ENCODE measurements around the gene MAST3.
A peak's percentile ranks its signal among the peaks of the same experiment; 100 is the strongest.

Gene MAST3

DNA sequence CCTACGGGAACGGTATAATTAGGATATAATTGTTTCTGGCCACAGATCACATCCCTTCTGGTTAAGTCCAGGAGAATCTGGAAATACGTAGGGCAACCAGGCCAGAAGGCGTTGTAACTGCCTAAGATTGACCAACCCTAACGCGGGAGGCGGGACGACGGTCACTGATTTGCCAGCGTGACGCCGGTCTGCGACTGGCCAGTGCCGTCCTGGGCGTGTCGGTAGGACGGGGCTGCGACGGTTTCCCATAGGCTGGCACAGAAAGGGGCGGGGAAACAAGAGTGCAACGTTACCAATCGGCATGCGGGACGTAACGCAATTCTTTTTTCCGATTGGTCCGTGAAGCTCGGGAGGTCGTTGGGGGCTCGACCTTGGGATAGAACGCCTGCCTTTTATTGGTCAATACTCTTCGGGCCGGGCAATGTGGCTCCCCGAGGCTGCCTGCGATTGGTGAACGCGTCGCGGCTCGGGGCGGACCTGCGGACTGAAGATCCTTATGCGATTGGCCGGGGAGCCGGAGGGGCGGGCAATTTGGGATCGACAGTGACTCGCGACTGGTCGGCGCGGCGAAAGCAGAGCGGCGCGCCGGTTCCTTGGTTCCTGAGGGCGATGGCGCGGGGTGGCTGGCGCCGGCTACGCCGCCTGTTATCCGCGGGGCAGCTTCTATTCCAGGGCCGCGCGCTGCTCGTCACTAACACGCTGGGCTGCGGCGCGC lies 95.3 kb downstream of the MAST3 start, which contains the start of gene MPV17L2:
Gene MPV17L2 (plus strand): TSS at position 546 of the 715 bp plus-strand sequence. CDS start 64 bp downstream, at position 610.
- no peaks in the 10 kb centered on the region for H3K9me3 ChIP-seq (ENCODE audit: control insufficient read depth, low read length)
- 1% methylated on average over 68 to 70 of the region's 74 CpGs for WGBS, 2 experiments (ENCODE audit: insufficient coverage in 2 of 2)
- H3K4me1 ChIP-seq (ENCODE audit: control insufficient read depth, insufficient read depth, low read length, poor library complexity, severe bottlenecking): peaks cover 3% of the 10 kb centered on the region
- peak within 1 kb of the TSS; percentile 89 for H3K4me3 ChIP-seq (ENCODE audit: extremely low read depth, insufficient read depth, low read length, poor library complexity, severe bottlenecking)
- peaks cover 17% of the 10 kb centered on the region for H3K36me3 ChIP-seq (ENCODE audit: control insufficient read depth, insufficient read depth, low read length)
- peak within 1 kb of the TSS; percentile 91 for H3K27ac ChIP-seq (ENCODE audit: low read depth, low read length, severe bottlenecking)

GRCh38 chr19:18193388-18194180 lies 96.0 kb downstream of the MAST3 start:
- H3K27ac ChIP-seq (ENCODE audit: low read depth, low read length, severe bottlenecking): peak overlapping the region; percentile 84
- peaks cover 17% of the 10 kb centered on the region for H3K36me3 ChIP-seq (ENCODE audit: control insufficient read depth, insufficient read depth, low read length)
- WGBS, 2 experiments (ENCODE audit: insufficient coverage in 2 of 2): 8% methylated on average over 37 to 38 of the region's 46 CpGs

GRCh38 chr19:18194181-18194530 lies 96.6 kb downstream of the MAST3 start:
- H3K4me3 ChIP-seq (ENCODE audit: extremely low read depth, insufficient read depth, low read length, poor library complexity, severe bottlenecking): peak overlapping the region; percentile 89
- peaks cover 17% of the 10 kb centered on the region for H3K36me3 ChIP-seq (ENCODE audit: control insufficient read depth, insufficient read depth, low read length)
- H3K4me1 ChIP-seq (ENCODE audit: control insufficient read depth, insufficient read depth, low read length, poor library complexity, severe bottlenecking): peaks cover 3% of the 10 kb centered on the region
- 80 to 83% methylated on average over 12 of the region's 12 CpGs for whole genome bisulfite sequencing, 2 experiments (ENCODE audit: insufficient coverage in 2 of 2)
- H3K9me3 ChIP-seq (ENCODE audit: control insufficient read depth, low read length): no peaks in the 10 kb centered on the region
- no peak overlapping the region for H3K27ac ChIP-seq (ENCODE audit: low read depth, low read length, severe bottlenecking)

More at GRCh38 chr19:18193388-18194180, 96.0 kb downstream of the MAST3 start:
- Histone ChIP-seq H3K4me1 (ENCODE audit: control insufficient read depth, insufficient read depth, low read length, poor library complexity, severe bottlenecking) (peaks cover 3% of the 10 kb centered on the region), H3K9me3 (ENCODE audit: control insufficient read depth, low read length) (no peaks in the 10 kb centered on the region), H3K4me3 (ENCODE audit: extremely low read depth, insufficient read depth, low read length, poor library complexity, severe bottlenecking) (peak overlapping the region; percentile 89)

DNA sequence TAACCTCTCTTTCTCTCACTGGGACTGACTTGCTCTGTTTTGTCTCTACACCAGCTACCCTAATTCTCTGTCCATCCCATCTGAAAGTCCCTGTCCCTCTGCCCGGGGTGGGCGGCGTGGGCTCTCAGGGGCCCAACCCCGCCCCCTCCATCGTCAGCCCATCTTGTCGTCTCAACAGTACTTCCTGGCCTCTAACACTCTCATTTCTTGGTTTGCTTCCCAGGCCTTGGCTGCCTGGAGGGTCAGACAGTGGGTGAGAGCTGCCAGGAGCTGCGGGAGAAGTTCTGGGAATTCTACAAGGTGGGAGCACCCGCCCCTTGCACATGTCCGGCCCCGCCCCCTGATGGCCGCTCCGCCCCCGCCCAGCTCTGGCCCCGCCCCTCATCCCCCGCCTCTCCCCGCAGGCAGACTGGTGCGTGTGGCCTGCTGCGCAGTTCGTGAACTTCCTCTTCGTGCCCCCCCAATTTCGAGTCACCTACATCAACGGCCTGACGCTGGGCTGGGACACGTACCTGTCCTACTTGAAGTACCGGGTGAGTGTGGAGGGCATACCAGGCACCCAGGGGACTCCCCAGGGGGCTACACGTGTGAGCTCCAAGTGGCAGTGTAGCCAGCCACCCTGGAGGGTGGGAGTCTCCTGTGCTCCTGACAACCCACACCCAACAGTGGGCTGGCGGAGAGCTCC lies 97.1 kb downstream of the MAST3 start:
- H3K9me3 ChIP-seq (ENCODE audit: control insufficient read depth, low read length): no peaks in the 10 kb centered on the region
- H3K4me1 ChIP-seq (ENCODE audit: control insufficient read depth, insufficient read depth, low read length, poor library complexity, severe bottlenecking): peaks cover 3% of the 10 kb centered on the region
- H3K36me3 ChIP-seq (ENCODE audit: control insufficient read depth, insufficient read depth, low read length): peaks cover 17% of the 10 kb centered on the region
- no peak overlapping the region for H3K27ac ChIP-seq (ENCODE audit: low read depth, low read length, severe bottlenecking)
- peak overlapping the region; percentile 89 for H3K4me3 ChIP-seq (ENCODE audit: extremely low read depth, insufficient read depth, low read length, poor library complexity, severe bottlenecking)
- 71 to 77% methylated on average over 12 to 24 of the region's 27 CpGs for WGBS, 2 experiments (ENCODE audit: insufficient coverage in 2 of 2)

DNA sequence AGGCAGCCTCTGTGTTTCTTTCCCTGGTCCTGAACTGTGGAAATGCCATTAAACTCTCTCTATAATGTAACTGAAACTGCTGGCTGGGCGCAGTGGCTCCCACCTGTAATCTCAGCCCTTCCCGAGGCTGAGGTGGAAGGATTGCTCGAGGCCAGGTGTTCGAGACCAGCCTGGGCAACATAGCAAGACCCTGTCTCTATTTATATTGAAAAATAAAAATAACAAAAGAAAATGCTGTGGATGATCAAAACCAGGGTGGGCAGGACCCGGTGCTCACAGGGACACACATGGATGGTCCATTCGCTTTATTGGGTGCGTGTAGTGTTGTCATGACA lies 98.9 kb downstream of the MAST3 start:
- H3K4me1 ChIP-seq (ENCODE audit: control insufficient read depth, insufficient read depth, low read length, poor library complexity, severe bottlenecking): peaks cover 3% of the 10 kb centered on the region
- H3K9me3 ChIP-seq (ENCODE audit: control insufficient read depth, low read length): no peaks in the 10 kb centered on the region
- H3K4me3 ChIP-seq (ENCODE audit: extremely low read depth, insufficient read depth, low read length, poor library complexity, severe bottlenecking): no peak overlapping the region
- H3K36me3 ChIP-seq (ENCODE audit: control insufficient read depth, insufficient read depth, low read length): peaks cover 17% of the 10 kb centered on the region
- H3K27ac ChIP-seq (ENCODE audit: low read depth, low read length, severe bottlenecking): no peak overlapping the region
- WGBS, 2 experiments (ENCODE audit: insufficient coverage in 2 of 2): 92% methylated on average over 4 of the region's 7 CpGs; no CpG with 5 or more reads in 1 of the 2 experiments

GRCh38 chr19:18197306-18197705 lies 99.7 kb downstream of the MAST3 start:
- no peak overlapping the region for H3K4me3 ChIP-seq (ENCODE audit: extremely low read depth, insufficient read depth, low read length, poor library complexity, severe bottlenecking)
- H3K9me3 ChIP-seq (ENCODE audit: control insufficient read depth, low read length): no peaks in the 10 kb centered on the region
- peaks cover 3% of the 10 kb centered on the region for H3K4me1 ChIP-seq (ENCODE audit: control insufficient read depth, insufficient read depth, low read length, poor library complexity, severe bottlenecking)
- 94 to 96% methylated on average over 15 to 18 of the region's 18 CpGs for WGBS, 2 experiments (ENCODE audit: insufficient coverage in 2 of 2)
- H3K36me3 ChIP-seq (ENCODE audit: control insufficient read depth, insufficient read depth, low read length): peaks cover 17% of the 10 kb centered on the region
- H3K27ac ChIP-seq (ENCODE audit: low read depth, low read length, severe bottlenecking): no peak overlapping the region

- Histone ChIP-seq H3K4me1 (ENCODE audit: control insufficient read depth, insufficient read depth, low read length, poor library complexity, severe bottlenecking) (peaks cover 5% of the 10 kb centered on the region), H3K27ac (ENCODE audit: low read depth, low read length, severe bottlenecking) (no peak overlapping the region), H3K4me3 (ENCODE audit: extremely low read depth, insufficient read depth, low read length, poor library complexity, severe bottlenecking) (no peak overlapping the region), H3K9me3 (ENCODE audit: control insufficient read depth, low read length) (no peaks in the 10 kb centered on the region), H3K36me3 (ENCODE audit: control insufficient read depth, insufficient read depth, low read length) (peaks cover 17% of the 10 kb centered on the region)
- WGBS, 2 experiments (ENCODE audit: insufficient coverage in 2 of 2): 83 to 98% methylated on average over 4 to 6 of the region's 6 CpGs
These were observed 100.4 kb downstream of the MAST3 start for GRCh38 chr19:18197941-18198340.

- H3K9me3 ChIP-seq (ENCODE audit: control insufficient read depth, low read length): no peaks in the 10 kb centered on the region
- WGBS, 2 experiments (ENCODE audit: insufficient coverage in 2 of 2): 89 to 100% methylated on average over 1 to 2 of the region's 6 CpGs
- peaks cover 17% of the 10 kb centered on the region for H3K36me3 ChIP-seq (ENCODE audit: control insufficient read depth, insufficient read depth, low read length)
- no peak overlapping the region for H3K27ac ChIP-seq (ENCODE audit: low read depth, low read length, severe bottlenecking)
- H3K4me1 ChIP-seq (ENCODE audit: control insufficient read depth, insufficient read depth, low read length, poor library complexity, severe bottlenecking): peaks cover 9% of the 10 kb centered on the region
- no peak overlapping the region for H3K4me3 ChIP-seq (ENCODE audit: extremely low read depth, insufficient read depth, low read length, poor library complexity, severe bottlenecking)
These were observed 100.8 kb downstream of the MAST3 start for GRCh38 chr19:18198374-18198773.

All from mesodermal cell (in vitro differentiated cells).